K562 (cell line): Measurements from ENCODE around the gene RAP2B. TPM values are rescaled to one million over a fixed set of nuclear protein-coding genes. Genes with fewer than 3 reads are reported as not detected.

Source experiments
- CBFA2T3 ChIP-seq: fragments of 450-650 bp; IDR thresholded peaks from 2 replicates; pipeline ENCODE4 v1.6.1; 2017
- CREB1 ChIP-seq, 2 experiments: sonication (generic) in 1 of 2; formaldehyde crosslinking in 1 of 2; IDR thresholded peaks; 2 replicates each; pipeline versions ENCODE4 v1.6.1 to v1.8.0; 2012 to 2022; ENCODE audit warnings: inconsistent platforms in 1 of 2, mild to moderate bottlenecking in 1 of 2, missing genetic modification reagents in 1 of 2, moderate library complexity in 1 of 2
- CXXC5 ChIP-seq: fragments of 250-450 bp; sonication (Bioruptor Pico); IDR thresholded peaks from 2 replicates; pipeline ENCODE4 v1.8.0; 2022; ENCODE audit warnings: inconsistent platforms, mild to moderate bottlenecking, moderate library complexity
- DDX20 ChIP-seq: fragments of 450-650 bp; IDR thresholded peaks from 2 replicates; pipeline ENCODE4 v1.6.1; 2016; ENCODE audit warnings: missing genetic modification characterization, low read depth, mild to moderate bottlenecking, missing compliant biosample characterization, moderate library complexity
- DIDO1 ChIP-seq: fragments of 450-650 bp; IDR thresholded peaks from 2 replicates; pipeline ENCODE4 v1.6.1; 2016; ENCODE audit warnings: low read depth, missing biosample characterization, missing genetic modification characterization
- GTF2A2 ChIP-seq: IDR thresholded peaks from 2 replicates; pipeline ENCODE4 v1.6.1; 2016; ENCODE audit warnings: mild to moderate bottlenecking, missing genetic modification characterization, missing compliant biosample characterization
- IRF2 ChIP-seq: sonication (generic); formaldehyde crosslinking; IDR thresholded peaks from 2 replicates; pipeline ENCODE4 v1.8.1; 2022; ENCODE audit warnings: mild to moderate bottlenecking, missing genetic modification reagents
- MTA3 ChIP-seq: fragments of 450-650 bp; formaldehyde crosslinking; IDR thresholded peaks from 2 replicates; pipeline ENCODE4 v1.6.1; 2017; ENCODE audit warnings: mild to moderate bottlenecking, borderline replicate concordance
- NFE2 ChIP-seq: IDR thresholded peaks from 2 replicates; pipeline ENCODE4 v1.6.1; 2014; ENCODE audit warnings: antibody characterized with exemption, low read depth
- NR2F6 ChIP-seq: fragments of 450-650 bp; formaldehyde crosslinking; IDR thresholded peaks from 2 replicates; pipeline ENCODE4 v1.4.0; 2020; ENCODE audit warnings: mild to moderate bottlenecking
- PCBP1 ChIP-seq: fragments of 200-400 bp; formaldehyde crosslinking; IDR thresholded peaks from 2 replicates; pipeline ENCODE4 v1.6.1; 2018; ENCODE audit warnings: mild to moderate bottlenecking, low read depth, low read length; ENCODE audit not compliant: poor library complexity, severe bottlenecking
- TGIF2 ChIP-seq: sonication (generic); formaldehyde crosslinking; IDR thresholded peaks from 2 replicates; pipeline ENCODE4 v1.8.1; 2022; ENCODE audit warnings: mild to moderate bottlenecking, missing genetic modification reagents, moderate library complexity
- ZNF133 ChIP-seq: fragments of 250-450 bp; sonication (Bioruptor Pico); IDR thresholded peaks from 2 replicates; pipeline ENCODE4 v1.4.0; 2020; ENCODE audit warnings: mild to moderate bottlenecking
- ZNF589 ChIP-seq: fragments of 200-800 bp; sonication (Bioruptor generic); IDR thresholded peaks from 2 replicates; pipeline ENCODE4 v1.6.1; 2016; ENCODE audit warnings: low read depth, missing genetic modification characterization, missing compliant biosample characterization
- polyA plus RNA-seq, 8 experiments: library from polyadenylated mRNA; depleted of rRNA in 4 of 8; stranded (reverse) in 5 of 8; unstranded in 3 of 8; fragments of >200 nt; fragmentation: Nextera tagmentation in 2 of 8; fragmentation: Illumina TruSeq in 1 of 8; extraction: Ambion mirVana in 2 of 8; extraction: Trizol in 1 of 8; gene quantifications; 2 replicates each; pipeline versions ENCODE4 v1.2.1 to v1.2.3, GENCODE V29; 2011 to 2014; ENCODE audit warnings: inconsistent platforms in 1 of 8, missing spikeins in 1 of 8
- total RNA-seq, 7 experiments: library from RNA; depleted of rRNA in 6 of 7; stranded (reverse); fragments of >200 nt in 6 of 7; fragmentation: Illumina TruSeq in 2 of 7; extraction: Trizol in 2 of 7; gene quantifications; 2 replicates each; pipeline versions ENCODE4 v1.2.1 to v1.2.3, GENCODE V29; 2011 to 2021; ENCODE audit warnings: low replicate concordance in 1 of 7
- TF ChIP-seq, protein P1 (sequence below), 2 experiments: fragments of 150-350 bp in 1 of 2; IDR thresholded peaks; 2 replicates each; pipeline ENCODE4 v1.6.1; 2012 to 2016; ENCODE audit warnings: low read depth in 2 of 2, low read length in 2 of 2, mild to moderate bottlenecking in 1 of 2, moderate library complexity in 1 of 2
- TF ChIP-seq, protein P2 (sequence below): fragments of 250-450 bp; sonication (Bioruptor Pico); IDR thresholded peaks from 2 replicates; pipeline ENCODE4 v1.6.1; 2021; ENCODE audit warnings: mild to moderate bottlenecking
- TF ChIP-seq, protein P3 (sequence below): IDR thresholded peaks from 2 replicates; pipeline ENCODE4 v1.6.1; 2016; ENCODE audit warnings: missing genetic modification characterization, missing compliant biosample characterization
- TF ChIP-seq, protein P4 (sequence below): sonication (generic); formaldehyde crosslinking; IDR thresholded peaks from 2 replicates; pipeline ENCODE4 v1.8.0; 2023; ENCODE audit warnings: mild to moderate bottlenecking, missing genetic modification reagents

The RAP2B gene
- total and polyA plus RNA-seq, 9 of the 15 experiments (the other 6 are each of a cell fraction or from before 2014, with no cell fraction given), result 9.4 to 31.2 (median 15.8) TPM

DNA sequence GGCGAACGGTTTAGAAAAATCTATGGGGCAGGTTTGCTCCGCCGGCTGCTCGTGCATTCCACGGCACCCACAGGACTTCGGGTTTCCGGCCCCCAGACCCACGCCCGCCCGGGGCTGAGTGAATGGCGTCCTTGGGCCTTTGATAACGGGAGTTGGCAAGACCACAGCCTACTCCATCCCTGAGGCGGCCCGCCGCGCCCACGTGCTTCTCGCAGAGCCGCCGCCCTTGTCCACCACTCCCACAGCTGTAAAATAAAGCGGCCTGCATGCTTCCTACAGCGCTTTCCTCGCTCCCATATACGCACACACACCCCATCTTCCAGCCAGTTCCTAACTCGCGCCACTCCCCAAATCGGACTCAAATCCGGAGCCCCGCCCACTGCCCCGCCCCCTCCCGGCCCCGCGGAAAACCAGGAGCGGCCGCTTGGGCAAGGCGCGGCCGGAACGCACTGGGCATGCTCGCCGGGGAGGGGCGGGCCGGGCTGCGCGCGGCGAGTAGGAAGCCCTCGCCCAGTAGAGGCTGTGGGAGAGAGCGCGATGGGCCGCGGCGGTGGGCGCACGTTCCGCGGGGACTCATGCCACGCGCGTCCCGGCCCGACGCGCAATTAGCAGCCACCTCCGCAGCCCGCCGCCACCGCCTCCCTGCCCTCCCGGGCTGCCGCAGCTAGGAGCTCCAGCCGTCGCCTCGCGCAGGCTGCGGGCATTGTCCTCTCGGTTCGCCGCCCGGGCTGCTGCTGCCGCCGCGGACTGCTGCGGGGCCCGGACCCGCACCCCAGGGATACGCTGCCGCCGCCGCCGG is at the start of gene RAP2B (continued):
- TF ChIP-seq, protein P1, sequence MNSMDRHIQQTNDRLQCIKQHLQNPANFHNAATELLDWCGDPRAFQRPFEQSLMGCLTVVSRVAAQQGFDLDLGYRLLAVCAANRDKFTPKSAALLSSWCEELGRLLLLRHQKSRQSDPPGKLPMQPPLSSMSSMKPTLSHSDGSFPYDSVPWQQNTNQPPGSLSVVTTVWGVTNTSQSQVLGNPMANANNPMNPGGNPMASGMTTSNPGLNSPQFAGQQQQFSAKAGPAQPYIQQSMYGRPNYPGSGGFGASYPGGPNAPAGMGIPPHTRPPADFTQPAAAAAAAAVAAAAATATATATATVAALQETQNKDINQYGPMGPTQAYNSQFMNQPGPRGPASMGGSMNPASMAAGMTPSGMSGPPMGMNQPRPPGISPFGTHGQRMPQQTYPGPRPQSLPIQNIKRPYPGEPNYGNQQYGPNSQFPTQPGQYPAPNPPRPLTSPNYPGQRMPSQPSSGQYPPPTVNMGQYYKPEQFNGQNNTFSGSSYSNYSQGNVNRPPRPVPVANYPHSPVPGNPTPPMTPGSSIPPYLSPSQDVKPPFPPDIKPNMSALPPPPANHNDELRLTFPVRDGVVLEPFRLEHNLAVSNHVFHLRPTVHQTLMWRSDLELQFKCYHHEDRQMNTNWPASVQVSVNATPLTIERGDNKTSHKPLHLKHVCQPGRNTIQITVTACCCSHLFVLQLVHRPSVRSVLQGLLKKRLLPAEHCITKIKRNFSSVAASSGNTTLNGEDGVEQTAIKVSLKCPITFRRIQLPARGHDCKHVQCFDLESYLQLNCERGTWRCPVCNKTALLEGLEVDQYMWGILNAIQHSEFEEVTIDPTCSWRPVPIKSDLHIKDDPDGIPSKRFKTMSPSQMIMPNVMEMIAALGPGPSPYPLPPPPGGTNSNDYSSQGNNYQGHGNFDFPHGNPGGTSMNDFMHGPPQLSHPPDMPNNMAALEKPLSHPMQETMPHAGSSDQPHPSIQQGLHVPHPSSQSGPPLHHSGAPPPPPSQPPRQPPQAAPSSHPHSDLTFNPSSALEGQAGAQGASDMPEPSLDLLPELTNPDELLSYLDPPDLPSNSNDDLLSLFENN (IDR thresholded peaks at IDR 0.05; ENCODE audit: low read depth in 2 of 2, low read length in 2 of 2), result 0 out of 4 replicates have a peak, but pooled peaks of 1 of the 2 experiments have one; percentile 19
- TF ChIP-seq DDX20 (tag), result no peak
- no peak for TF ChIP-seq CREB1 (IDR thresholded peaks at IDR 0.05)
- TF ChIP-seq CREB1 (CRISPR knock-in tag; IDR thresholded peaks at IDR 0.05), result no peak; the same call in 1 of the 2 replicates
- TF ChIP-seq PCBP1, result peak; percentile 28
- TF ChIP-seq MTA3, result peak; percentile 78
- TF ChIP-seq CXXC5 (CRISPR knock-in tag), result peak; percentile 84
- TF ChIP-seq, protein P2, sequence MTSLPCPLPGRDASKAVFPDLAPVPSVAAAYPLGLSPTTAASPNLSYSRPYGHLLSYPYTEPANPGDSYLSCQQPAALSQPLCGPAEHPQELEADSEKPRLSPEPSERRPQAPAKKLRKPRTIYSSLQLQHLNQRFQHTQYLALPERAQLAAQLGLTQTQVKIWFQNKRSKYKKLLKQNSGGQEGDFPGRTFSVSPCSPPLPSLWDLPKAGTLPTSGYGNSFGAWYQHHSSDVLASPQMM (CRISPR knock-in tag), result no peak
- TF ChIP-seq, protein P3, sequence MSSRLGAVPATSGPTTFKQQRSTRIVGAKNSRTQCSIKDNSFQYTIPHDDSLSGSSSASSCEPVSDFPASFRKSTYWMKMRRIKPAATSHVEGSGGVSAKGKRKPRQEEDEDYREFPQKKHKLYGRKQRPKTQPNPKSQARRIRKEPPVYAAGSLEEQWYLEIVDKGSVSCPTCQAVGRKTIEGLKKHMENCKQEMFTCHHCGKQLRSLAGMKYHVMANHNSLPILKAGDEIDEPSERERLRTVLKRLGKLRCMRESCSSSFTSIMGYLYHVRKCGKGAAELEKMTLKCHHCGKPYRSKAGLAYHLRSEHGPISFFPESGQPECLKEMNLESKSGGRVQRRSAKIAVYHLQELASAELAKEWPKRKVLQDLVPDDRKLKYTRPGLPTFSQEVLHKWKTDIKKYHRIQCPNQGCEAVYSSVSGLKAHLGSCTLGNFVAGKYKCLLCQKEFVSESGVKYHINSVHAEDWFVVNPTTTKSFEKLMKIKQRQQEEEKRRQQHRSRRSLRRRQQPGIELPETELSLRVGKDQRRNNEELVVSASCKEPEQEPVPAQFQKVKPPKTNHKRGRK (tag), result no peak
- no peak for TF ChIP-seq NR2F6
- TF ChIP-seq GTF2A2 (tag), result no peak
- TF ChIP-seq TGIF2 (CRISPR knock-in tag), result no peak; the same call in 1 of the 2 replicates
- TF ChIP-seq, protein P4, sequence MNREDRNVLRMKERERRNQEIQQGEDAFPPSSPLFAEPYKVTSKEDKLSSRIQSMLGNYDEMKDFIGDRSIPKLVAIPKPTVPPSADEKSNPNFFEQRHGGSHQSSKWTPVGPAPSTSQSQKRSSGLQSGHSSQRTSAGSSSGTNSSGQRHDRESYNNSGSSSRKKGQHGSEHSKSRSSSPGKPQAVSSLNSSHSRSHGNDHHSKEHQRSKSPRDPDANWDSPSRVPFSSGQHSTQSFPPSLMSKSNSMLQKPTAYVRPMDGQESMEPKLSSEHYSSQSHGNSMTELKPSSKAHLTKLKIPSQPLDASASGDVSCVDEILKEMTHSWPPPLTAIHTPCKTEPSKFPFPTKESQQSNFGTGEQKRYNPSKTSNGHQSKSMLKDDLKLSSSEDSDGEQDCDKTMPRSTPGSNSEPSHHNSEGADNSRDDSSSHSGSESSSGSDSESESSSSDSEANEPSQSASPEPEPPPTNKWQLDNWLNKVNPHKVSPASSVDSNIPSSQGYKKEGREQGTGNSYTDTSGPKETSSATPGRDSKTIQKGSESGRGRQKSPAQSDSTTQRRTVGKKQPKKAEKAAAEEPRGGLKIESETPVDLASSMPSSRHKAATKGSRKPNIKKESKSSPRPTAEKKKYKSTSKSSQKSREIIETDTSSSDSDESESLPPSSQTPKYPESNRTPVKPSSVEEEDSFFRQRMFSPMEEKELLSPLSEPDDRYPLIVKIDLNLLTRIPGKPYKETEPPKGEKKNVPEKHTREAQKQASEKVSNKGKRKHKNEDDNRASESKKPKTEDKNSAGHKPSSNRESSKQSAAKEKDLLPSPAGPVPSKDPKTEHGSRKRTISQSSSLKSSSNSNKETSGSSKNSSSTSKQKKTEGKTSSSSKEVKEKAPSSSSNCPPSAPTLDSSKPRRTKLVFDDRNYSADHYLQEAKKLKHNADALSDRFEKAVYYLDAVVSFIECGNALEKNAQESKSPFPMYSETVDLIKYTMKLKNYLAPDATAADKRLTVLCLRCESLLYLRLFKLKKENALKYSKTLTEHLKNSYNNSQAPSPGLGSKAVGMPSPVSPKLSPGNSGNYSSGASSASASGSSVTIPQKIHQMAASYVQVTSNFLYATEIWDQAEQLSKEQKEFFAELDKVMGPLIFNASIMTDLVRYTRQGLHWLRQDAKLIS (CRISPR knock-in tag), result 0 out of 2 replicates have a peak, but pooled peaks have one; percentile 1
- TF ChIP-seq ZNF589 (CRISPR knock-in tag), result no peak
- TF ChIP-seq NFE2, result 0 out of 2 replicates have a peak, but pooled peaks have one; percentile 17
- TF ChIP-seq DIDO1 (tag), result peak; percentile 17; the same call in 1 of the 2 replicates
- TF ChIP-seq CBFA2T3, result 0 out of 2 replicates have a peak, but pooled peaks have one; percentile 1
- TF ChIP-seq ZNF133, result no peak
- TF ChIP-seq IRF2 (CRISPR knock-in tag), result no peak
